Lung microvascular endothelial cell (primary cell): Measurements from ENCODE around the gene MARVELD1. TPM values are rescaled to one million over a fixed set of nuclear protein-coding genes. Genes with fewer than 3 reads are reported as not detected.
A peak's percentile ranks its signal among the peaks of the same experiment; 100 is the strongest.

Source experiments
- DNase-seq, 2 donors: peaks; one replicate each; pipeline versions ENCODE4 v3.0.0 to v3.0.0-alpha.2; 2010; ENCODE audit warnings: low read depth in 2 of 2
- total RNA-seq: library from RNA; depleted of rRNA; stranded (reverse); fragments of >200 nt; gene quantifications from 2 replicates; pipeline ENCODE4 v1.2.1, GENCODE V29; 2014

Gene MARVELD1
- total RNA-seq, 1 donor from 2014 or later, result 11.5 TPM

GRCh38 chr10:97754726-97755125, 41.2 kb downstream of the MARVELD1 start:
- no peak for DNase-seq

GRCh38 chr10:97755718-97756117, 42.2 kb downstream of the MARVELD1 start:
- DNase-seq, result no peak

DNA sequence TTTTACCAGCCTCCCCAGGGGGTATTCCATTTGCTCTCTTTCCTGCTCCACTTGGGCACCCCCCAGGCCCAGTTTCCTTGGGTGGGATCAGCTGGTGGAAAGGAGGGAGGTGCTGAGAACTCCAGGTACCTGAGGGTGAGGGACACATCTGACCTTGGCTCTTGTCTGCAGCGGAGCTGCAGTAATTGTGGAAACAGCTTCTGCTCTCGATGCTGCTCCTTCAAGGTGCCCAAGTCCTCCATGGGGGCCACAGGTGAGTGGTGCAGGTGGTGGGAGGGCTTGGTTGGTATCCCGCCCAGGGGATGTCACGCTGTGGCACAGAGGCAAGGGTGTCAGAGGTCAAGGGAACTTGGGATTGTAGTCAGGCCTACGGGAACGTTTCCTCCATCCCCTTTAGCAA, 43.9 kb downstream of the MARVELD1 start:
- DNase-seq, result no peak

DNA sequence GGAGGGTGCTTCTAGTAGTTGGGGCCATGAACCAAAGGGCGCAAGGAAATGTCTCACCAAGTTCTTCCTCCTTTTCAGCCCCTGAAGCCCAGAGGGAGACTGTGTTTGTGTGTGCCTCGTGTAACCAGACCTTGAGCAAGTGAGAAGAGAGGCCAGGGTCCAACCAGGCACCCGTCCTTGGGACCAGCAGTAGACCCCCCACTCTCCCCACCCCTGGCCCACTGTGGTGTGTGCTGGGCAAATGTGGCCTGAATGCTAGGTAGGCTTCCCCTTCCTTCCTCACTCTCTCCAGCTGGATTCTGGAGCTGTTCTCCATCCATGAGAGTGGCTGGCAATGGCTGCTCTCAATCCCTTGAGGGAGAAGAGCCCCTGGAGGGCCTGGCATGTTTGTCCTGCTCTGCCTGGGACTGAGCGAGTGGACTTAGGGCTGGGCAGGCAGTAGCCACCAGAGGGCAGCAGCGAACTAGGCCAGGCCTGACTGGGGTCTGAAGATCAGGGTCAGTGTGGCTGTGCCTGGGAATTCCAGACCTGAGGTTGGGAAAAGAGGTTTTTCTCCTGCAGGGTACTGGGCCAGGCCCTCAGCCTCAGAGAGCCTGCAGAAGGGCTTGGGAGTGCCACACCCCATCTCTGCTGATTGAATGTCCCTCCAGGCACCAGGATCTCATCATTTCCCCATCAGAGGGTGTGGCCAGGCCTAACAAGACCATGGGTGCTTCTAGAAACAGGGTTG, 45.8 kb downstream of the MARVELD1 start:
- DNase-seq, result peak; percentile 74 to 83

DNA sequence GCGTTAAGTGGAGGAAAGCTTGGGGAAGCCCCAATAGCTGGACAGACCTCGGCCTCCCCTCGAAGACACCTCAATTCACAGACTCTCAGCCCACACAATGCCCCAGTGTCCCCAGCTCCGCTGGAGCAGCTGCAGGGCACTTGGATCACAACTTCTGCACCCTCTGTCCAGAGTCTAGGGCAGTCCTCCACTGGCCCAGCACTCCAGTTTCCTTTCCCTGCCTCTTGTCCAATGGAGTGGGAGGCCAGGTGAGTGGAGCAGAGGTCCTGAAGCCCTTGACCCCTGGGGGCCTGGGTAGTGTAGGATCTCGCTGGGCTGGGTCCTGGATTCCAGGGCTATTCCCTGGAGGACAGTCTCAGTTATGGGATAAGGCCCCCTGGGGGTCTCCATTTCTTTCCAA, 46.4 kb downstream of the MARVELD1 start:
- DNase-seq, result no peak

- DNase-seq, result no peak
Measured at GRCh38 chr10:97760461-97761257, 47.1 kb downstream of the MARVELD1 start.

- DNase-seq, result no peak
Measured at GRCh38 chr10:97761331-97761865, 47.9 kb downstream of the MARVELD1 start.

GRCh38 chr10:97762056-97762455, 48.5 kb downstream of the MARVELD1 start:
- no peak for DNase-seq

DNA sequence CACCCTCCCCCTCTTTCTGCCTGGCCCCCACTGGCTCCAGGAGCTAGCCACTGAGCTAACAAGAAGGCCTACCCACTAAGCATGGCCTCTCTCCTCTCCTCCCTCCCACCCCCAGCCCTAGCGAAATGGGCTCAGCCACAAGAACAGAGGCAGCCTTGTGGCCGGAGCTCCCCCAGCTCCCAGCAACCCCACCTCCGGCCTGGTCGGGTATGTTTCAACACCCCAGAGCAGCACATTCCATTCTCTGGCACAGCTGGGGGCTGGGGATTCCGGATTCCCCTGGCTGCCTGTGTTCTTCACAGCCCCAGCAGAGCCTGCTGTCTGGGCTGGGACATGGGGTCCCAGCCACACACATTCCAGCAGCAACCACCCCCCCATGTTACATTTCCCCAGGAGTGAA, 49.3 kb downstream of the MARVELD1 start:
- no peak for DNase-seq

- DNase-seq, result no peak
Measured at GRCh38 chr10:97763411-97763810, 49.9 kb downstream of the MARVELD1 start.

DNA sequence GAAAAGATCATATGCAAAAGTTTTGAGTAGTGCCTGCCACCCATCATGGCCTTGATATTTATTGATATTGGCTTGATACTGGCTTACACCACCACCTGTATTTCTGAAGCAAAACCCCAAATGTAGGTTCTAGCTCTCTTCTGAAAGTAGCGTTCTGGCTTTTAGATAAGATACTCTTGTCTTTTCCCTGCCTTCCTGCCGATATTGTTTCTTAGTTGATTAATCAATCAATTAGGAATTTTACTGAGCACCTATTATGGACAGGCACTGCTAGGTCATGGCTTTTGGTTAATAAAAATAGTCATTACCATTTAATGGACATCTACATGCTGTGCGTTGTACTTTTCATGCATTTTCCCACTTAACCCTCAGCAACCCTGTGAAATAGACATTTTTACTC, 50.4 kb downstream of the MARVELD1 start:
- no peak for DNase-seq

GRCh38 chr10:97764519-97764931, 51.0 kb downstream of the MARVELD1 start:
- no peak for DNase-seq

- no peak for DNase-seq
Measured at GRCh38 chr10:97765201-97765600, 51.7 kb downstream of the MARVELD1 start.

DNA sequence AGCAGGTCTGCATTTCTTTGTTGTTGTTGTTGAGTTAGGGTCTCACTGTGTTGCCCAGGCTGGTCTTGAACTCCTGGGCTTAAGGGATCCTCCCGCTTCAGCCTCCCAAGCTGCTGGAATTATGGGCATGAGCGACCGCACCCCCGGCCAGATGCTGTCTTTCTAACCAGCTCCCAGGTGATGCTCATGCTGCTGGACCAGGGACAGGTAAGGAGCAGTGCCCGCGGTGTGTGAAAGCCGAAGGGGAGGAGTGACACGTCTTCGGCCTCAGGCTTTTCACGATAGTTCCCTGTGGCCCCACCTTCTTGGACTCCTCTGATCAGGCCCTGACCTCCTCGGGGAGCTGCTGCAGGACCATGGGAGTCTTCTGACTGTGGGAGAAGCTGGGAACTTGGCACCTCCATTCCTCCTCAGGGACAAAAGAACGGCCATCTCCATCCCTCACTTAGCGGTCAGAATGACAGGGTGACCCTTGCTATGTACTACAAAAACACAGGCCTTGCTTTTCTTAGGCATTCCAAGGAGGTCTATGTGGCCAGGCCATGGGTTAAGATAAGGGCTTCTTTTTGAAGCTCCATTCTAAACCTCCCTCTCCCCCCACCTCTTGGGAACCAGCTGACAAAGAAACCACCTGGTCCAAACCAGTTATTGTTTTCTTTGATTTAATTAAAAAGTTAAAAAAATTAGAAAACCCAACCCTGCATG, 52.7 kb downstream of the MARVELD1 start:
- no peak for DNase-seq

GRCh38 chr10:97766996-97767924, 53.7 kb downstream of the MARVELD1 start:
- no peak for DNase-seq

Other genes starting within 250 kb of the MARVELD1 start
- gene MMS19, start 215.3 kb upstream of the MARVELD1 start, total RNA-seq, result 39.7 and 47.2 TPM in 2 replicates
- 41.6 and 59.9 TPM in 2 replicates for gene UBTD1, start 214.8 kb upstream of the MARVELD1 start, total RNA-seq
- 0.20 and 0.44 TPM in 2 replicates for gene ANKRD2, start 141.0 kb upstream of the MARVELD1 start, total RNA-seq
- under 0.01 and 0.87 TPM in 2 replicates for gene HOGA1, start 129.3 kb upstream of the MARVELD1 start, total RNA-seq
- gene C10orf62, start 124.0 kb upstream of the MARVELD1 start, total RNA-seq, result not detected in 2 replicates
- 1.1 and 2.6 TPM in 2 replicates for gene MORN4, start 80.2 kb upstream of the MARVELD1 start, total RNA-seq
- gene PI4K2A, start 73.1 kb upstream of the MARVELD1 start, total RNA-seq, result 10.1 and 10.2 TPM in 2 replicates
- gene AVPI1, start 26.5 kb upstream of the MARVELD1 start, total RNA-seq, result 3.7 and 5.0 TPM in 2 replicates
- 11.3 and 18.8 TPM in 2 replicates for gene ZFYVE27, start 23.4 kb downstream of the MARVELD1 start, total RNA-seq
- gene SFRP5, start 58.3 kb downstream of the MARVELD1 start, total RNA-seq, result not detected in 2 replicates
- gene GOLGA7B, start 136.1 kb downstream of the MARVELD1 start, total RNA-seq, result under 0.01 TPM in 2 replicates